ENCODE measurements around the gene GRHL3.

GRHL3 gene

DNA sequence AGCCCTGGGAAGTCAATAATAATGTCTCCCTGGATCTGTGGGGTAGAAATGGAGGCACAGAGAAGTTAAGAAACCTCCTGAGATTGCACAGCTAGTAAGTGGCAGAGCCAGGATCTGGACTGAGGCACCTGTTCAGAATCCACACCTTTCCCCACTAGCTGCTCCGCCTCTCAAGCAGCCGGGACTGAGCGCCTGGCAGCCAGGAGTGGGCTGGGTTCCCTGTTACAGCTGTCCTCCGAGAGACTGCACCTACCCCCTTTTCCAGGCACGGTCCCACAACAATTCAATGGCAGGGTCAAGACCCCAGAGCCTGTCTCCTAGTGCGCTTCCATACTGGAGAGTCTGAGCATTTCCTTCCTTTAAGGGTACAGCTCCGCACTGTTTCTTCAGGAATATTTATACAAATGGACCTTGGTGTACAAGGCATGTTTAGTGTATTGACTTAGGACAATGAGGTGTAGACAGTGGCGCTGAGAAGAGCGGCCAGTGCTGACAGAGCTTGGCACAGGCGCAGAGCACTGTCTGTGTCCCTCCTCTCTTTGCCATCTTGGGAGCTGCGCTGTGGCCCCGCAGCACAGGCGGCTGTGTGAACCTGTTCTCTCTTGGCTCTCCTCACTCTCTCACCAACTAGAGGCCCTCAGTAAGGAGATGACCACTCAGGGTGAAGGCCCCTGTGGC is 24.4 kb downstream of the GRHL3 start:
- no peak for DNase-seq (ENCODE audit: low spot score)

DNA sequence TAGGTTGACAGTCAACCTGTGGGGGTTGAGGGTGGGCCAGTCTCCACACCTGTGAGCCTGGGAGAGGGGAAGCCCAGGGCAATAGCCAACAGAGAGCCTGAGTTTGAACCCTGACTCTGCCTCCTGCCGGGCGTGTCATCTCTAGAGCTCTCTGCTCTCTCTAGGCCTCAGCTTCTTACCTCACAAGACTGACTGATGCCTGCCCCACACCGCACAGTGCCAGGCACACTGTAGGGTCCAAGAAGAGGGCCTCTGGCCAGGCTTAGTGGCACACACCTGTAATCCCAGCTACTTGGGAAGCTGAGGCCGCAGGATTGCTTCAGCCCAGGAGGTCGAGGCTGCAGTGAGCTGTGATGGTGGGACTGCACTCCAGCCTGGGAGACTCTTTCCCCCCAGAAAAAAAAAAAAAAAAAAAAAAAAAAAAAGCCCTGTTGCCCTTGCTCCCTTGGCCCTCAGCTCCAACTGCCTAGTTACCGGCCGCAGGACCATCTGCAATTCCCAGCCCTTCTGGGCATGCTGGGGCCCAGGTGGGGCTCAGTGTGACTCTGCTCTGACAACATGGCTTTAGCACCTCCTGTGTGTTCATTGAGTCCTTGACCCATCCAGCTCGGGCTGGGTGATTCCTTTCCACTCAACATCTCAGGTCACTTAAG is 25.1 kb downstream of the GRHL3 start:
- peak; percentile 23 for DNase-seq (ENCODE audit: low spot score)

DNA sequence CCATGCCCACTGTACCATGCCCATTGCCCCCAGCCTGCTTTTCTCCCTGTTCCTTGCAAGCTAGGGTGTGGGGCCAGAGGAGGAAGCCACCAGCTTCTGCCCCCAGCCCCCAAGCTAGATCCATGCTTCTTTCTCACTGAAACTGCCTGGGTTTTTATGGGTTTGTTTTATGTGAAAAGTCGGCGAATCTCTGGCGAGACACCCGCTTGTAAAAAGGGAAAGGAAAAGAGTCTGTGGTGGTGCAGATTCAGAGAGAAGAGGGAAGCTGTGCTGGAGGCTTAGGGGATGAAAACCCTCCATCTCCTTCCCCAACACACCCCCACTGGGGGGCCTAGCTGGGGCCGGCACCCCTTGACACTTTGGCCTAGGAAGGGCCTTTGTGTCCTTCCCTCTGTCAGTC is 26.2 kb downstream of the GRHL3 start:
- no peak for DNase-seq (ENCODE audit: low spot score)

DNA sequence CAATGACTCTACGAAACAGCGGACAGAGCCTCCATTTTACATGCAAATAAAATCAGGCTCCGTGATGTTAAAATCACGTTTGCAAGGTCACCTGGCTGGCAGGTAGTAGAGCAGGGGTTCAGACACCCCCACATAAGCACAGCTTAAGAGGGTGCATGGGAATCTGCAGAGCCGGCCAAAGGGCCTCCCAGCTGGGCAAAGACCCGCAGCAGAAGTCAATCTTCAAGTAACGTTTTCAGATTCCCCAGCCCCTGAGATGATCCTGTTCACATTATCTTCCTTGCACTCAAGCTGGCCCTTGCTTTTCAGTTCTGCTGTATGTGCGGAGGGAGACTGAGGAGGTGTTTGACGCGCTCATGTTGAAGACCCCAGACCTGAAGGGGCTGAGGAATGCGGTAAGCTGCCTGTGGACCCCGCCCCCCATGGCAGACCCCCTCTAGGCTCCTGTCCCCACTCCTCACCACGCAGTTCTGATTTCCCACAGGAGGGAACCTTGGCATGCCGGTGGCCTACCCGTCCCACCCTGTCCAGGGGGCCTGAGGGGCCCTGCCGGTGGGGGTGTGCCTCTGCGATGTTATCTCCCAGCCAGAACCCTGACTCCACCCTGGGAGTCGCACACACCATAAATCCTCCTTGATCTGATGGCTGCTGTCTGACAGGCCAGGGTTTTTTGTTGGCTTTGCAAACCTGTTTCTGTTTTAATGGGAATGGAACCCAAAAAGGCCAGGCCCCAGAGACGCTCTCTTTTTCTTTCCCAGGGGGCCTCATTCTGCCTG is 28.2 kb downstream of the GRHL3 start:
- DNase-seq (ENCODE audit: low spot score), result no peak

DNA sequence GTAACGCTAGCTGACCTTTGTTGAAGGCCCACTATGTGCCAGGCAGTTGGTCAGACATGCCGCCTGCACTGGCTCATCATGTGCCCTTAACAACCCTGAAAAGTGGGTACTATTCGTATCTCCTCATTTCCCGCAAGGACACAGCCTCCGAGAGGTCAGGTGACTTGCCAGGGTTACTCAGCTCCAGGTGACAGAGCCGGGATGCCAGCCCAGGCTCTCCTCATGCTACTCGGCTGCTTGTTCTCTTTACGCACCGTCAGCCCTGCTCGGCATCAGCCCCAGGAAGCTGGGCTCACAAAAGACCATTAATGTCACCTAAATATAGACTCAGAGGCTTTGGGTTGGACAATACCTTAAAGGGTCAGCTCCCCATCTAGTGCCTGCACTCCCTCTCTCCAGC is 29.0 kb downstream of the GRHL3 start:
- no peak for DNase-seq (ENCODE audit: low spot score)

DNA sequence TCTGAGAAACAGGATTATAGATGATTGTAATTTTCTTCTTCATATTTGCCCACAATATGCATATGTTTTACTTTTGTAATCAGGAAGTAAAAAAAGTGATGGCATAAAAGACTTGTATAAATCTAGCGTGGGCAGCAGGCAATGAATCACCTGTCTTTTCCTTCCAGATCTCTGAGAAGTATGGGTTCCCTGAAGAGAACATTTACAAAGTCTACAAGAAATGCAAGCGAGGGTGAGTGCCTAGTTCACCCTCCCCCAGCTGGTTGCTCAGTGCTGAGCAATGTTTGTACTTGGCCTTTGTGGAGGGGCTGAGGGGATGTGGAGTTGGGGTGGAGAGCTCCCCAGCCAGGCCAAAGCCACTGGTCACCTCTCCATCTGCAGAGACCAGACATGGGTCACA is 30.7 kb downstream of the GRHL3 start:
- DNase-seq (ENCODE audit: low spot score), result no peak

DNA sequence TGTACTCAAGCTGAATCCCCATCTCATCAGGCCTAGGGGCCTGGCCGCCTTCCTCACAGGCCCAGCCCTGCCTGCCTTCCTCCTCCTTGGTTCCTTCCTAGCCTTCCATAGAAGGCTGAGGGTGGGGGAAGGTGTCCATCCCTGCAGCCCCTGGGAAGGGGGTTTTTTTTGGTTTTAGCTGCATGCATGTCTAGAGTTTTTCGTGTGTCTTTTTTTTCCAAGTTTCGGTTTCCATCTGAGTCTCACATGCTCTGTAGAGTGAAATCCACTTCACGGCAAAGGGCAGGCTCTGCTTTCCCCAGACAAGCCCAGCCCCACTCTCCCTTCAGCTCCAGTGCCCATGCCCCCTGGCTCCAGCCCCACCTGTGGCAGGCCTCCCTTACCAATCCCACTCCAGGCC is 32.1 kb downstream of the GRHL3 start:
- DNase-seq (ENCODE audit: low spot score), result no peak

DNA sequence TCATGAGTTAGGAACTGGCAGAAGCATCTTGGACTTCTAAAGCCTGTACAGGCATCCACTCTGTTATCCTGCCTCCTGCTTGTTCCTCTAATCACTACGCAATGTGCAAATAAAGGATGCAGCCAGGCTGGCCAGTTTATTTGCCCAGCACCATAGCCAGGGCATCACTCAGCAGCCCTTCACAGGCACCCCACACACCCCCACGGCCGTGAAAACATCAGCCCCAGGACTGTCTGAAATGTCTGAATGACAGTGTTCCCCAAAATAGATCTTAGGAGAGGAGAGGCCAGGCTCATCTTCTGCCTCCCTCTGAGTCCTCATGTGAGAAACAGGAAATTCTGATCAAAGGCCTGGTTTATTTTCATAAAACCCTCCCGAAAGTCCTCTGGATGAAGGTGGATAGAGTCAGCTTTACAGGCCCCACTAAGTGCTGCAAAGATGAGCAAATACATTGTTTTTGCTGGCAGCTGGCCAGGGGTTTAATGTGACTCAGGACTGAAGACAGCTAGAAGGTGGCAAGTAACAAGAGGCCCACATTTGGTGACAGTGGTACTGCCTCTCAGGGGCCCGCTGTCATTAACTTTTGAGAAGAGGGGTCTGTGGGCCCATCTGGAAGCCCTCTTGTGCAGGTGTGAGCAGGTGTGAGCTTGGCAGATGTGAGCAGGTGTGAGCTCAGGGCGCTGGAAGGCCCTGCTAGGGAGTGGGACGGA is 32.9 kb downstream of the GRHL3 start:
- peak; percentile 39 for DNase-seq (ENCODE audit: low spot score)

DNA sequence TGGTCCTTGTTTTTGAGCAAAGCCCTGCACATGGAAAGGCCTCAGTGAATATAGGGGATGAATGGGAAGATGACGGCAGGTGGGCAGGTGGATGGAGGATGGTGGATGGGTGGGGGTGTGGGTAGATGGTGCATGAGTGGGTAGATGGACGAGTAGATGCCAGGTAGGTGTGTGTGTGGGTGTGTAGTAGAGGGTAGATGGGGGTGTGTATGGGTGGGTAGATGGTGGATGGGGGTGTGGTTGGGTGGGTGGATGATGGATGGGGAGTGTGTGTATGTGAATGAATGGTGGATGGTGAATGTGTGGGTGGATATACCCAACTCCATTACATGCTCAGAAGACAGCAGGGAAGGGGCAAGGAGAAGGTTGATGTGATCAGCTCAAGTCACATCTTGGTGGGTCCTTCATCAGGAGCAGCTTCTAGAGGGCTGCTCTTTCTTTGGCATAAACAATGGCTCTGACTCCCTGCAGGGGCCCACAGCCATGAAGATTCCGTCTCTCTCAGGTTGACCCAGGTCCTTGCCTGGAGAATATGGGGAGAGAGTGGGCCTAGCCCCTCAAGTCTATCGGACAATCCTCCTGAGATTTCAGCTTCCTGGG is 34.2 kb downstream of the GRHL3 start:
- no peak for DNase-seq (ENCODE audit: low spot score)

DNA sequence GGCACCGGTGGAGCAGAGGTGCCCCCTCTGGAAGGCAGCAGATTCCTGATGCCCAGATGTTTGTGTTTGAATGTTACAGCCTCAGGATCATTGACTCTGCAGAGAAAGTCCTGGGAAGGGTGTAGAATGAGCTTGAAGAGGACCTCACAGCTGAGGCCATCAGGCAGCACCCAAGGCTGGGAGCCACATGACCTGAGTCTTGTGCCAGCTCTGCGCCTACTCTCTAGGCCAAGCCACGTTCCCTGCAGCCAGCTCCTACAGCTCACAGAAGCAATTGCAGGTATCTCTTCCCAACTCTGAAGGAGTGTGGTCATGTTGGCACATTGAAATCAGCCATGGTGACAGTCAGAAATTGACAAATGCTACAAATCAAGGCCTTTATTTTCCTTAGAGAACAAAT is 36.3 kb downstream of the GRHL3 start:
- DNase-seq (ENCODE audit: low spot score), result no peak

DNA sequence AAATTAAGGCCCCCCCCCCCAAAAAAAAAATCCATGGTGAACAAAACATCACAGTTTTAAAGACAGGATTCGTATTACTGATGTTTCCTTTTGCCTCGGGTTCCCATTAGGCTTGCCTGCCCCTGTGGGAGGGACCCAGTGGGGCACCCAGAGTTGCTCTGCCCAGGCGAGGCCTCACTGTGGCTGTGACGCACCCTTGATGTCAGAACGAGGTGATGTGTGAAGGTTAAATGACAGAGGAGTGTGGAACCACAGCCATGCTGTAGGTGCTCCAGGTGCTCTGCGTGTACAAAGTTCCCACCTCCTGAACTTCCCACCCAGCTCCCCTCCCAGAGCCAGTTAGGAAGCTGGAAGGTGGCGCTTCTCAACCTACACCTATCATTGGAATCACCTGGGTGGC is 37.9 kb downstream of the GRHL3 start:
- no peak for DNase-seq (ENCODE audit: low spot score)

DNA sequence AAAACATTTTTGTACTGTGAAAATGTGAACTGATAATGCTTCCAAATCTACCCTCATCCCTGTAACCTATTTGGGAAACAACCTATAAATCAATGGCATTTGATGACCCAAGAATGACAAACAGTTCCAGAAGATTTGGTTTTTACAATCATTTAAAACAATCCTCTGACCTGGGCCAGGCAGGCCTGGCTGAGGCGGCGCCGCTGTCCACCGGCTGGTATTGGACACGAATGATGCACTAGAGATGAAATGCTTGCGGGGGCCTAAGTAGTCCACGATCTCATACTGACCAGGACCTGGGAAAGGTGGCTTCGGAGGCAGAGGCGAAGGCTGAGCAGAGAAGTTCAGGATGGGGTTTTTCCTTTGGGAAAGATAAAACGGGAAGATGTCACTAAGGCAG is 41.5 kb downstream of the GRHL3 start:
- no peak for DNase-seq (ENCODE audit: low spot score)

DNA sequence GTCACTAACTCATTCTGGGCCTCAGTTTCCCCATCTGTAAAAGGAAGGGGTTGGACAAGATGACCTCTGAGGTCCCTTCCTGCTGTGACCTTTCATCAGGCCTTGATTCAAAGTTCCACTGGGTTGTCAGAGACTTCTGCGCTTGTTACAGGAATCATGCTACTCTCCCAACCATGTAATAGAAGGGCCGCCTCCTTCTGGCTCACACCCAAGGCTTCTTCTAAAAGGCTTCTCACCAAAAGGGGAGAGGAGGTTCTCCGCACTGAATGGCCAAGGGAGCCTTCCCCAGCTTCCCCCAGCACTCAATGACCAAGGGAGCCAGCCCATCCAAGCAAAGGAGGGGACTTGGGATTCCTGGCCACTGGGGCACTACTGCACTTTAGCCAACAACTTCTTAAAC is 42.7 kb downstream of the GRHL3 start:
- DNase-seq (ENCODE audit: low spot score), result no peak

DNA sequence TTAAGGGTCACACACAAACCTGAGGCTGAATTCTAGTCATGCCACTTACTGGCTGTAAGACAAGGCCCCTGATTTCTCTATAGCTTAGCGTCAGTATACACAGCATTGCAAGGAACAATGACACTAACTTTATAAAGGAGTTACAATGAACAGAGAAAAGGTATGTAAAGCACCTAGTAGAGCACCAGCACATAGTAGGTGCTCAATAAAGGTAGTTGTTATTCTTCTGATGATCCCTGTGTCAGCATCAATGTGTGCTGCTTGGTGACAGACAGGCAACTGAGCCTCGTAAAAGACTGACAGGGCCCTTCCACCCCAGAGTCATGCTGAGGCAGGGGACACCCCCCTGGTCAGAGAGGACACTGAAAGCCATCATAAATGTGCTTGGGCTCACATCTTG is 43.2 kb downstream of the GRHL3 start:
- no peak for DNase-seq (ENCODE audit: low spot score)

DNA sequence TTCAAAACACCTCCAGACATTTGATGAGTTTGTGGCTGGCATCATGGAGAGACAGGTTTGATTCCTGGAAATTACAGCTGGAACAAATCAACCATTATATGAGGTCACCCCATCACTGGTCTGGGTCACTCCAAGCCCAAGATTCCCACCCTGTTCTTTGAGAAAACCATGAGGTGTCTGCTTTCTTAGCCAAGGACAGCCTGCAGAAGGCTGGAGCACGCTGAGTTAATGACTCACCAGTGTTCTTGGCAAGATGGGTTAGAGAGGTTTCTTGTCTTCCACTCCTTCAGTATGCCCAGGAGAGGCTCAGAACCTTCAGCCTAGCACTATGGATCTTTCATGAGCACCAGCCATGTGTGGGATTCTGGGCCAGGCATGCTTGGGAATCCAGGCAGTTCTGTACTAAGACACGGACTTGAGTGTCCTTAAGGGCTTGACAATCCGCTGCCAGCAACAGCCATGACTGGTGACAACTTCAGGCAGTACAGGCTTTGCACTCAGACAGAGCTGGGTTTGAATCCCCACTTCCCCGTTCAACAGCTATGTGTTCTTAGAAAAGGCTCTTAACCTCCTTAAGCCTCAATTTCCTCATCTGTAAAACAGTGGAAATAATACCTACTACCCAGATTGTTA is 43.9 kb downstream of the GRHL3 start:
- DNase-seq (ENCODE audit: low spot score), result peak; percentile 93

DNA sequence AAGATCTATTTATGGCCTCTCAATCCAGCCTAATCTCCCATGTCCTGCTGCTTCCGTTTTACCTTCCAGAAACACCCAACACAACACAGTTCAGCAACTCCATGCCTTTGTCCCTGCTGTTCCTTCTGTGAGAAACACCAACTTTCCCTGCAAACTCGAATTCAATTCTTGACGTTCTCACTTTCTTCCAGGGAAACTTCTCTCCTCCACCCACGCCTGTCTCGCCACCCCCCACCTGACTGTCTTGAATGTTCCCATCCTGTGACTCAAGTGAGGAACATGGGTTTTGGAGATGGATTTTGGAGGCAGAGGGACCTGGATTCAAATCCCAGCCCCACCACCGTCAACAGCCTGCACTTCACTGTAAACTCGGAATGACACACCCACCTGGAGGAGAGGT is 44.8 kb downstream of the GRHL3 start:
- no peak for DNase-seq (ENCODE audit: low spot score)

DNA sequence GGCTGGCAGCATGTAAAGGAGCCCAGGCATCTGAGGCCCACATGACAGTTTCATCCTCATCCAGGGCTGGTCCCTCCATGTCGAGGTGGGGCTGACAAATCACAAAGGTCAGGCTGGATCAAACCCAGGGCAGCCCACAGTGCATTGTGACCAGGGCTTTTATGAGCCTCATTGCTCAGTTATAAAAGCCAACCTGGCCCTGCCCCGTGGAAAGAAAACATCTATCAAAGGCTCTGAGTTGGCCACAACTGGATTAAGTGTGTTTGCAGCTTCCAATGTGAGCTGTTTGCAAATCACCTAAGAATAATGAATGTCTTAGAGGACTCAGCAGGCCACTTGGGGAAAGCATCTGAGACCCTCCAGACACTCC is 45.4 kb downstream of the GRHL3 start:
- no peak for DNase-seq (ENCODE audit: low spot score)

DNA sequence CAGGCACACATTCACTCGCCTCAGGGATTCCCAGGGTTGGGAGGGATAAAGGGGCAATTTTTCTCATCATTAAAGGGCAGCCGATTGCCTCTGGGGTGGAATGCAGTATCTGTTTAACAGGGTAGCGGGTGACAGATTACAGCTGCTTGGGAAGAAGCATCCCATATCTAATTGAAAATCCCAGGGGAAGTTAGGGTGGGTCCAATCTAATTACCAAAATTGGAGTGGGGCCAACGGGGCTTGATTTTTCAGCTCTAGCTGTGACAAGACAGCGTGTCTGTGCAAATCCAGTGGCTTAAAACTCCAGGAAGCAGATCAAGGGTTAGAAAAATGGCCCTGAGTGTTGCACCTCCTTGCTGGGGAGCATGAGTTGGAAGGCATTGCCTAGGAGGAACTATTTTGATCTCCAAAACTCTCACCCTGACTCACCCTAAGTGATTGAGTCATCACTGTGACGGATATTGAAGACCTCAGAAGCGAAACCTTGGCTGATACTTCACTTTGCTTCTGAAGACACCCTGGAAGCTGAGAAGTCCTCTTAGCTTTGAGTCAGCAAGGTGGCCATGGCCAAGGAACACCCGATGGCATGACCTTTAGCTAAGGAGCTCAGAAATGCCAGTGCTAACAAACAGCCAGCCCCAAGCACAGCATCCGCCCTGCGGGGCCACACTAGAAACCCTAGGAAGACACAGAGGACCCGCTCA is 46.0 kb downstream of the GRHL3 start:
- peak; percentile 88 for DNase-seq (ENCODE audit: low spot score)

DNA sequence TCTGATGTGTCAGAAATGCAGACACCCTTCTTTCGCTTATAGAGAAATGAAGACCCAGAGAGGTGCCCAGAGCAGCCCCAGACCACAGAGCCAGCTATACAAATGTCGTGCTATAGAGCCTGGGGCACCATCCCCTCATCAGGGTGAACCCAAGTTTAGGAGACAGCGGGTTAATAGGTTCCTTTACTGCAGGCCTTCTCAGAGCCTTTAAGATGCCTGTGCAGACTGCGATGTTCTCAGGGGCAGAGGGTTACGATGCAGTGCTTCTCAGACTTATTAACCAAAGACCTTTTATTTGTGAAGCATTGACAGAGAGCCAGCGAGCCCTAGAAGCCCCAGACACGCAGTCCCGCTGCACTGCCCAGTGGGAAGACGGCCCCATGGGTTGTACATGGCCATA is 47.5 kb downstream of the GRHL3 start:
- no peak for DNase-seq (ENCODE audit: low spot score)

DNA sequence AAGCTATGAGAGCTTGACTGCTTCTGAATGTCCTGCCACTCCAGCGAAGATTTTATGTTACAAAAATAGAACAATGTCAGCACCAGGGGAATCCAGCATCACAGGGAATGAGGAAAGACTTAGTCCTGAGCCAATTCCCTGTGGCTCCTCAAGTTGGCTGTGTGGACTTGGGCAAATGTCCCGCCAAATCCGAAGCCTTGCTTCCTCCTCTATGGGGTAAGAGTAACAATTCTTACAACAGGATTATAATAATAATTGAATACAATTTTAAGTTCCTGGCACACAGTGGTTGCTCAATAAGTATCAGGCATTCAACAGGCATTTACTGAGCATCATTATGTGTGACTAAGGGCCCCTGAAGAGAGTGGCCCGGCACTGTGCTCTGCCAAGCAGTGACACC is 50.0 kb downstream of the GRHL3 start:
- no peak for DNase-seq (ENCODE audit: low spot score)

DNA sequence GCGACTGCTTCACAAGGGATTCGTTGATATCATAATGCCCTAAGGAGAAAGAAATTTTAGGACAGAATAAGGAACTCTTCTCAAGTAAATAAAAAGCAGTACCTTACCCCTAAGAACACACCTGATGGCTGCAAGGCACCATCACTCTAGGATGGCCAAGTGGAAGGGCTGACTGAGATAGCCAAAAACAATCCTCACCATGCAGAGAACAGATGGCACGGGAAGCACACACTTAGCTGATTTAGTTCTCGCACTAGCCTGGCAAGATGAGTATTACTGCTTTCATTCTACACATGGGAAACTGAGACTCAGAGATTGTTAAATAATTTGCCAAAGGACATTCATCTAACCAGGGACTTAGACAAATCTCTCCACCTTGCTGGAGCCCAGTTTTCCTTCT is 50.6 kb downstream of the GRHL3 start:
- DNase-seq (ENCODE audit: low spot score), result no peak
